Stimulated activated CD4-positive, alpha-beta T cell treated with anti-CD3 and anti-CD28 coated beads, Interleukin-4, amount 100 ng/mL, for 48 hours (primary cell): Measurements from ENCODE around the gene PPP1CB.
A peak's percentile ranks its signal among the peaks of the same experiment; 100 is the strongest.
"Not testable (repeated sequence)": the region's sequence is repeated elsewhere in the genome, so short reads cannot be mapped to it uniquely, and the experiment has no call there.

ENCODE experiments used
- DNase-seq, 2 donors: peaks; one replicate each; pipeline ENCODE4 v3.0.0-alpha.2; 2020; ENCODE audit warnings: low read depth in 2 of 2

Gene PPP1CB

GRCh38 chr2:28778392-28778791, 26.8 kb downstream of the PPP1CB start:
- DNase-seq = no peak

GRCh38 chr2:28779001-28779400, 27.4 kb downstream of the PPP1CB start:
- DNase-seq = no peak

- DNase-seq = no peak
These were observed 28.9 kb downstream of the PPP1CB start for GRCh38 chr2:28780496-28780895.

- no peak for DNase-seq
These were observed 30.8 kb downstream of the PPP1CB start for GRCh38 chr2:28782423-28782822.

- DNase-seq = not testable (repeated sequence)
These were observed 32.9 kb downstream of the PPP1CB start for GRCh38 chr2:28784570-28784969.

- DNase-seq = no peak
These were observed 45.0 kb downstream of the PPP1CB start for GRCh38 chr2:28796620-28797019.

GRCh38 chr2:28801726-28802125, 50.1 kb downstream of the PPP1CB start:
- no peak for DNase-seq

GRCh38 chr2:28802975-28803429, 51.4 kb downstream of the PPP1CB start:
- DNase-seq = no peak

- DNase-seq = no peak
These were observed 58.3 kb downstream of the PPP1CB start for GRCh38 chr2:28809927-28810326.

GRCh38 chr2:28810384-28811285, 59.0 kb downstream of the PPP1CB start, which contains the start of gene SPDYA:
Gene SPDYA, plus strand, starts transcription at chr2:28810834. Its CDS starts 5,181 bp downstream, at chr2:28816015.
- DNase-seq = peak; percentile 79 to 80

GRCh38 chr2:28818053-28818452, 66.4 kb downstream of the PPP1CB start:
- DNase-seq = no peak

- peak; percentile 39 to 49 for DNase-seq
These were observed 69.8 kb downstream of the PPP1CB start for GRCh38 chr2:28821295-28821958.

GRCh38 chr2:28822036-28822435, 70.4 kb downstream of the PPP1CB start:
- DNase-seq = no peak

GRCh38 chr2:28824207-28824606, 72.6 kb downstream of the PPP1CB start:
- no peak for DNase-seq

- no peak for DNase-seq
These were observed 73.2 kb downstream of the PPP1CB start for GRCh38 chr2:28824870-28825269.

GRCh38 chr2:28828382-28828781, 76.8 kb downstream of the PPP1CB start:
- DNase-seq = no peak

- DNase-seq = no peak
These were observed 82.3 kb downstream of the PPP1CB start for GRCh38 chr2:28833740-28834470.

GRCh38 chr2:28835781-28836180, 84.2 kb downstream of the PPP1CB start:
- DNase-seq = no peak

- DNase-seq = no peak
These were observed 87.3 kb downstream of the PPP1CB start for GRCh38 chr2:28838971-28839370.

GRCh38 chr2:28842042-28842441, 90.4 kb downstream of the PPP1CB start:
- no peak for DNase-seq
